ENCODE results near the gene POLR2E. TPM values are rescaled to one million over a fixed set of nuclear protein-coding genes. Genes with fewer than 3 reads are reported as not detected.

Gene POLR2E
- total and polyA plus RNA-seq, 2 of the 8 experiments (the other 6 are each of a cell fraction or from before 2014, with no cell fraction given): 281 to 381 TPM

DNA sequence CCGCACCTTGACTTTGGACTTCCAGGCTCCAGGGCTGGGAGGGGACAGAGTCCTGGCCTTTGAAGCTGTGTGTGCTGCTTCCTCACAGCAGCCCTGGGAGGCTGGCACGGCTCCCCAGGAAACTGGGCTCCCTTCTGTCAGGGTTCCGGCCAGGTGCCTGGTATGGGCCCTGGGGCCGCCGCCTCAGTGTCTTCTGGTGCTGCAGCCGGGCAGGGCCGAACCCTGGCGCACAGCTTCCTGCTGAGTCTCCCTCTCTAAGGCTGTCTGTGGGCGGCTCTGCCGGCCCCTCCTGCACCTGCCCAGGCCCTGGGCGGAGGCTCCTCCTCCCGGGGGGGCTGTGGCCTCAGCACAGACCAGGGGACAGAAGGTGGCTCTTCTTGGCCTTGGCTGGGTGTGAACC, 41.0 kb upstream of the POLR2E start:
- Histone ChIP-seq H3K18ac (ENCODE audit: extremely low read depth, low read length) (no peak overlapping the region), H3K9me3 (ENCODE audit: insufficient read depth in 2 of 2, low read depth in 1 of 2, low read length in 1 of 2) (no peaks in the 10 kb centered on the region), H2BK20ac (ENCODE audit: low read length) (no peak overlapping the region), H2BK15ac (ENCODE audit: low read length) (no peak overlapping the region), H3K23ac (ENCODE audit: insufficient read length) (no peak overlapping the region), H2BK5ac (ENCODE audit: low read depth, low read length) (no peak overlapping the region), H2AFZ (ENCODE audit: low read length) (no peak overlapping the region), H3K4ac (replicated peaks; ENCODE audit: insufficient read length, low read depth, low read length) (no peak overlapping the region), H3K56ac (replicated peaks; ENCODE audit: insufficient read length, low read depth, low read length) (no peak overlapping the region), H4K20me1 (replicated peaks in 1 of 2; ENCODE audit: control insufficient read depth in 1 of 2, insufficient read depth in 2 of 2, low read length in 2 of 2) (peaks cover 2 to 10% of the 10 kb centered on the region in 2 experiments), H3K4me3 (ENCODE audit: extremely low read depth in 1 of 4, insufficient read depth in 2 of 4, low read depth in 3 of 4, low read length in 4 of 4) (no peak overlapping the region), H3K4me2 (ENCODE audit: insufficient read depth in 1 of 2, low read depth in 2 of 2, low read length in 2 of 2) (no peak overlapping the region), H4K91ac (replicated peaks; ENCODE audit: insufficient read length, low read length) (no peak overlapping the region), H3K36me3 (ENCODE audit: control insufficient read depth in 2 of 4, insufficient read depth in 4 of 4, low read length in 3 of 4) (no peaks in the 10 kb centered on the region), H4K8ac (ENCODE audit: extremely low read depth, insufficient read depth, low read length) (no peak overlapping the region; the same call in 1 of the 2 replicates), H4K5ac (ENCODE audit: insufficient read length, low read depth, low read length) (no peak overlapping the region), H2BK120ac (replicated peaks; ENCODE audit: low read depth, low read length) (no peak overlapping the region), H3K79me1 (ENCODE audit: low read depth, low read length) (peaks cover 6% of the 10 kb centered on the region), H2AK5ac (ENCODE audit: low read depth, low read length) (no peak overlapping the region), H2BK12ac (ENCODE audit: low read depth, low read length) (no peak overlapping the region), H3K9ac (replicated peaks in 1 of 4; ENCODE audit: extremely low read depth in 1 of 4, low read depth in 3 of 4, low read length in 3 of 4) (no peak overlapping the region), H3K79me2 (ENCODE audit: control insufficient read depth in 1 of 2, insufficient read depth in 2 of 2, low read length in 2 of 2) (no peaks in the 10 kb centered on the region; a peak in 1 of 4 replicates), H3K27me3 (replicated peaks in 1 of 4; ENCODE audit: control insufficient read depth in 3 of 4, extremely low read depth in 1 of 4, insufficient read depth in 3 of 4, low read length in 3 of 4) (no peaks in the 10 kb centered on the region), H3K14ac (ENCODE audit: insufficient read length) (no peak overlapping the region), H3K23me2 (ENCODE audit: low read depth, low read length) (peaks cover 4% of the 10 kb centered on the region; the same call in 1 of the 2 replicates), H3K4me1 (replicated peaks in 1 of 4; ENCODE audit: control insufficient read depth in 3 of 4, insufficient read depth in 4 of 4, low read length in 3 of 4) (peaks cover 0 to 16% (median 7%) of the 10 kb centered on the region in 4 experiments; a peak in 6 of 7 replicates), H3K27ac (ENCODE audit: low read depth, low read length) (no peak overlapping the region)
- CTCF ChIA-PET (ENCODE audit: partially characterized antibody): interaction anchor here (0.9 to 1.3 kb wide), 2 partner anchors 42 to 54 kb away, joined by 3 to 5 read pairs; no protein-coding TSS in a partner anchor
- 94% methylated on average over 12 of the region's 12 CpGs; no CpG with 5 or more reads in 1 of the 2 experiments for WGBS, 2 experiments (ENCODE audit: extremely low coverage in 1 of 2, insufficient coverage in 1 of 2, insufficient read length in 1 of 2, insufficient replicate concordance in 2 of 2, low coverage in 1 of 2, low lambda C conversion rate in 2 of 2, missing lambda C conversion rate in 1 of 2)
- POLR2A ChIA-PET (ENCODE audit: partially characterized antibody): interaction anchor here (0.6 to 1.5 kb wide), 4 partner anchors 10 to 108 kb away, joined by 3 to 7 read pairs (median 4); no protein-coding TSS in a partner anchor
- FAIRE-seq: no peak
- DNase-seq (ENCODE audit: low read depth in 1 of 2, low spot score in 2 of 2): no peak
- TF ChIP-seq NRF1 (IDR thresholded peaks at IDR 0.05; ENCODE audit: low read depth, low read length) (no peak), SIRT6 (IDR thresholded peaks at IDR 0.05; ENCODE audit: low read length) (no peak), JUND (IDR thresholded peaks at IDR 0.05; ENCODE audit: low read length) (no peak), POLR2A (IDR thresholded peaks at IDR 0.05; ENCODE audit: control extremely low read depth in 1 of 2, low read depth in 2 of 2, low read length in 2 of 2) (no peak), RNF2 (IDR thresholded peaks at IDR 0.05; ENCODE audit: borderline replicate concordance, low read depth, low read length, missing control alignments, poor library complexity, severe bottlenecking) (no peak), ZNF274 (IDR thresholded peaks at IDR 0.05; ENCODE audit: borderline replicate concordance, extremely low read depth, low read length) (no peak), CHD2 (IDR thresholded peaks at IDR 0.05; ENCODE audit: low read length) (no peak), SP4 (IDR thresholded peaks at IDR 0.05; ENCODE audit: low read length) (no peak), EP300 (IDR thresholded peaks at IDR 0.05; ENCODE audit: borderline replicate concordance in 1 of 2, low read depth in 2 of 2, low read length in 2 of 2) (no peak), POLR2AphosphoS5 (IDR thresholded peaks at IDR 0.05; ENCODE audit: low read depth, low read length) (no peak), JUN (IDR thresholded peaks at IDR 0.05; ENCODE audit: low read depth, low read length) (no peak), CEBPB (IDR thresholded peaks at IDR 0.05; ENCODE audit: low read depth, low read length) (no peak), CBX8 (IDR thresholded peaks at IDR 0.05; ENCODE audit: borderline replicate concordance, low read depth, low read length) (no peak), TAF7 (optimal IDR thresholded peaks at IDR 0.05; ENCODE audit: borderline replicate concordance, low read depth, low read length) (no peak), SRF (IDR thresholded peaks at IDR 0.05; ENCODE audit: low read depth, low read length) (no peak), TBP (IDR thresholded peaks at IDR 0.05; ENCODE audit: low read depth, low read length) (no peak)
